ENCODE measurements around the gene HOXA10. TPM values are rescaled to one million over a fixed set of nuclear protein-coding genes. Genes with fewer than 3 reads are reported as not detected.
A peak's percentile ranks its signal among the peaks of the same experiment; 100 is the strongest.

The HOXA10 gene
- polyA plus RNA-seq, 1 donor: 0.12 TPM

GRCh38 chr7:27183682-27184336 lies 9.7 kb upstream of the HOXA10 start:
- Histone ChIP-seq H3K4me1 (ENCODE audit: control insufficient read depth, insufficient read depth, low read length) (peaks cover 14% of the 10 kb centered on the region), H3K27ac (ENCODE audit: low read length) (no peak overlapping the region)

GRCh38 chr7:27182861-27183681 lies 9.0 kb upstream of the HOXA10 start:
- Histone ChIP-seq H3K4me3 (ENCODE audit: low read length) (no peak overlapping the region), H3K4me1 (ENCODE audit: control insufficient read depth, insufficient read depth, low read length) (peaks cover 11% of the 10 kb centered on the region), H3K27me3 (ENCODE audit: control insufficient read depth, insufficient read depth, low read length) (peaks cover 98% of the 10 kb centered on the region), H3K27ac (ENCODE audit: low read length) (no peak overlapping the region), H3K9me3 (ENCODE audit: control insufficient read depth, low read depth, low read length) (peaks cover 23% of the 10 kb centered on the region), H3K36me3 (ENCODE audit: control insufficient read depth, insufficient read depth, low read length) (no peaks in the 10 kb centered on the region)
- WGBS (ENCODE audit: insufficient coverage, low lambda C conversion rate): no CpG with 5 or more reads among the region's 39 CpGs
- DNase-seq: no peak

More at GRCh38 chr7:27183682-27184336, 9.7 kb upstream of the HOXA10 start:
- Histone ChIP-seq H3K4me3 (ENCODE audit: low read length) (no peak overlapping the region), H3K27me3 (ENCODE audit: control insufficient read depth, insufficient read depth, low read length) (peaks cover 98% of the 10 kb centered on the region), H3K9me3 (ENCODE audit: control insufficient read depth, low read depth, low read length) (peaks cover 29% of the 10 kb centered on the region), H3K36me3 (ENCODE audit: control insufficient read depth, insufficient read depth, low read length) (no peaks in the 10 kb centered on the region)
- WGBS (ENCODE audit: insufficient coverage, low lambda C conversion rate): 7% methylated on average over 3 of the region's 30 CpGs
- DNase-seq: peak in 1 of 2 donors; percentile 23

- DNase-seq: no peak
- Histone ChIP-seq H3K27ac (ENCODE audit: low read length) (no peak overlapping the region), H3K9me3 (ENCODE audit: control insufficient read depth, low read depth, low read length) (peaks cover 18% of the 10 kb centered on the region), H3K4me1 (ENCODE audit: control insufficient read depth, insufficient read depth, low read length) (peaks cover 11% of the 10 kb centered on the region), H3K4me3 (ENCODE audit: low read length) (no peak overlapping the region), H3K36me3 (ENCODE audit: control insufficient read depth, insufficient read depth, low read length) (no peaks in the 10 kb centered on the region), H3K27me3 (ENCODE audit: control insufficient read depth, insufficient read depth, low read length) (peaks cover 98% of the 10 kb centered on the region)
- no CpG with 5 or more reads among the region's 4 CpGs for WGBS (ENCODE audit: insufficient coverage, low lambda C conversion rate)
Observed at GRCh38 chr7:27182285-27182841, 8.2 kb upstream of the HOXA10 start.

GRCh38 chr7:27181795-27182275 lies 7.7 kb upstream of the HOXA10 start:
- Histone ChIP-seq H3K27ac (ENCODE audit: low read length) (no peak overlapping the region), H3K4me1 (ENCODE audit: control insufficient read depth, insufficient read depth, low read length) (peaks cover 11% of the 10 kb centered on the region), H3K4me3 (ENCODE audit: low read length) (no peak overlapping the region), H3K27me3 (ENCODE audit: control insufficient read depth, insufficient read depth, low read length) (peaks cover 98% of the 10 kb centered on the region), H3K9me3 (ENCODE audit: control insufficient read depth, low read depth, low read length) (peaks cover 20% of the 10 kb centered on the region), H3K36me3 (ENCODE audit: control insufficient read depth, insufficient read depth, low read length) (no peaks in the 10 kb centered on the region)
- DNase-seq: no peak
- WGBS (ENCODE audit: insufficient coverage, low lambda C conversion rate): no CpG with 5 or more reads among the region's 4 CpGs

GRCh38 chr7:27180431-27181420 lies 6.6 kb upstream of the HOXA10 start:
- no peak overlapping the region for H3K4me3 ChIP-seq (ENCODE audit: low read length)
- no peak overlapping the region for H3K27ac ChIP-seq (ENCODE audit: low read length)
- no peak for DNase-seq

GRCh38 chr7:27179503-27180430 lies 5.6 kb upstream of the HOXA10 start:
- 40% methylated on average over 1 of the region's 56 CpGs for WGBS (ENCODE audit: insufficient coverage, low lambda C conversion rate)
- peaks cover 12% of the 10 kb centered on the region for H3K9me3 ChIP-seq (ENCODE audit: control insufficient read depth, low read depth, low read length)
- peaks cover 98% of the 10 kb centered on the region for H3K27me3 ChIP-seq (ENCODE audit: control insufficient read depth, insufficient read depth, low read length)
- peaks cover 10% of the 10 kb centered on the region for H3K4me1 ChIP-seq (ENCODE audit: control insufficient read depth, insufficient read depth, low read length)
- no peak overlapping the region for H3K4me3 ChIP-seq (ENCODE audit: low read length)
- H3K36me3 ChIP-seq (ENCODE audit: control insufficient read depth, insufficient read depth, low read length): no peaks in the 10 kb centered on the region
- DNase-seq: peak; percentile 58 to 72
- H3K27ac ChIP-seq (ENCODE audit: low read length): no peak overlapping the region

More at GRCh38 chr7:27180431-27181420, 6.6 kb upstream of the HOXA10 start:
- no CpG with 5 or more reads among the region's 12 CpGs for WGBS (ENCODE audit: insufficient coverage, low lambda C conversion rate)
- Histone ChIP-seq H3K36me3 (ENCODE audit: control insufficient read depth, insufficient read depth, low read length) (no peaks in the 10 kb centered on the region), H3K27me3 (ENCODE audit: control insufficient read depth, insufficient read depth, low read length) (peaks cover 98% of the 10 kb centered on the region), H3K4me1 (ENCODE audit: control insufficient read depth, insufficient read depth, low read length) (peaks cover 11% of the 10 kb centered on the region), H3K9me3 (ENCODE audit: control insufficient read depth, low read depth, low read length) (peaks cover 20% of the 10 kb centered on the region)

- Histone ChIP-seq H3K27ac (ENCODE audit: low read length) (no peak overlapping the region), H3K9me3 (ENCODE audit: control insufficient read depth, low read depth, low read length) (peaks cover 16% of the 10 kb centered on the region), H3K4me3 (ENCODE audit: low read length) (no peak overlapping the region), H3K4me1 (ENCODE audit: control insufficient read depth, insufficient read depth, low read length) (peaks cover 7% of the 10 kb centered on the region), H3K36me3 (ENCODE audit: control insufficient read depth, insufficient read depth, low read length) (no peaks in the 10 kb centered on the region), H3K27me3 (ENCODE audit: control insufficient read depth, insufficient read depth, low read length) (peaks cover 99% of the 10 kb centered on the region)
- 0% methylated on average over 3 of the region's 14 CpGs for WGBS (ENCODE audit: insufficient coverage, low lambda C conversion rate)
- no peak for DNase-seq
Observed at GRCh38 chr7:27179030-27179429, 4.9 kb upstream of the HOXA10 start.

GRCh38 chr7:27178366-27178765 lies 4.2 kb upstream of the HOXA10 start:
- Histone ChIP-seq H3K27ac (ENCODE audit: low read length) (no peak overlapping the region), H3K9me3 (ENCODE audit: control insufficient read depth, low read depth, low read length) (peaks cover 15% of the 10 kb centered on the region), H3K36me3 (ENCODE audit: control insufficient read depth, insufficient read depth, low read length) (no peaks in the 10 kb centered on the region), H3K4me1 (ENCODE audit: control insufficient read depth, insufficient read depth, low read length) (peaks cover 1% of the 10 kb centered on the region), H3K27me3 (ENCODE audit: control insufficient read depth, insufficient read depth, low read length) (peaks cover 98% of the 10 kb centered on the region), H3K4me3 (ENCODE audit: low read length) (no peak overlapping the region)
- no CpG with 5 or more reads among the region's 6 CpGs for WGBS (ENCODE audit: insufficient coverage, low lambda C conversion rate)
- no peak for DNase-seq

- no peak for DNase-seq
Observed at GRCh38 chr7:27177795-27178320, 3.7 kb upstream of the HOXA10 start.

More at GRCh38 chr7:27177795-27178320, 3.7 kb upstream of the HOXA10 start:
- no CpG with 5 or more reads among the region's 5 CpGs for WGBS (ENCODE audit: insufficient coverage, low lambda C conversion rate)
- H3K36me3 ChIP-seq (ENCODE audit: control insufficient read depth, insufficient read depth, low read length): no peaks in the 10 kb centered on the region
- peaks cover 98% of the 10 kb centered on the region for H3K27me3 ChIP-seq (ENCODE audit: control insufficient read depth, insufficient read depth, low read length)
- peaks cover 14% of the 10 kb centered on the region for H3K9me3 ChIP-seq (ENCODE audit: control insufficient read depth, low read depth, low read length)
- H3K4me3 ChIP-seq (ENCODE audit: low read length): no peak overlapping the region
- H3K4me1 ChIP-seq (ENCODE audit: control insufficient read depth, insufficient read depth, low read length): peaks cover 3% of the 10 kb centered on the region
- no peak overlapping the region for H3K27ac ChIP-seq (ENCODE audit: low read length)

All from large intestine (tissue), 3 donors.